ENCODE results near the gene KHSRP.
"Not testable (repeated sequence)": the region's sequence is repeated elsewhere in the genome, so short reads cannot be mapped to it uniquely, and the experiment has no call there.

The KHSRP gene

DNA sequence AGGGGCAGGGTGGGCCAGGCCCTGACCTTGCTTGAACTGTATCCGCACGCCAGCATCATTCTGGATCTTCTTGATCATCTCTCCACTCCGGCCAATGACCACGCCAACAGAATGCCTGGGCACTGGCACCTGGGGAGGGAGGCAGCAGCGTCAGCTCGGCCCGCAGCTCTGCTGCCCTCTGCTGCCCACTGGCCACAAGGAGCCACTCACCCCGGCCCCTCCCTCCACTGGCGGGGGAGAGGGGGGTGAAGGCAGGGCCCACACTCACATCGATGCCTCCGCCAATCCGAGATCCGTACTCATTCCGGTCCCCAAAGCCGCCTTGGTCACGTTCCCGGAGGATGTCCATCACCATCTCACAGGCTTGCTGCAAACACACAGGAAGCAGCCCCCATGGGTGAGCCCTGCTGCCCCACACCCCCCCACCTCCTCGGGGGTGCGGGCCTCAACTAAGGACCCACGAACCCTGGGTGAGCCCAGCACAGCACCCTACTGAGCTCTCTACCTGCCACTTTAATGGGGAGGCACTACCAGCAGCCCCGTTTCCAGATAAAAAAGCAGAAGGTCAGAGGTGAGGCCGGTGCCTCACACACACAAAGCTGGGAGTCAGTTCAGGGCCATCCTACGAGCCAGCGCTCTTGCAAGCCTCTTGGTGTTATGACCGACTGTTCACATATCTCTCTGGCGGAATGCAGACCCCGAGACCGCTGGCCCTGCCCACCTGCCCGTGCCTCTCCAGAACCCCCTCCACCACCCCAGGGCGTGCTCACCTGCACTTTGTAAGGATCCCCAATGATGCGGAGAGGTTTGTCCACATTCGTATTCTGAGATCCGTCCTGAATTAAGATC, 6.7 kb downstream of the KHSRP start:
- DNase-seq = no peak

GRCh38 chr19:6416658-6417405, 7.8 kb downstream of the KHSRP start:
- DNase-seq = no peak

DNA sequence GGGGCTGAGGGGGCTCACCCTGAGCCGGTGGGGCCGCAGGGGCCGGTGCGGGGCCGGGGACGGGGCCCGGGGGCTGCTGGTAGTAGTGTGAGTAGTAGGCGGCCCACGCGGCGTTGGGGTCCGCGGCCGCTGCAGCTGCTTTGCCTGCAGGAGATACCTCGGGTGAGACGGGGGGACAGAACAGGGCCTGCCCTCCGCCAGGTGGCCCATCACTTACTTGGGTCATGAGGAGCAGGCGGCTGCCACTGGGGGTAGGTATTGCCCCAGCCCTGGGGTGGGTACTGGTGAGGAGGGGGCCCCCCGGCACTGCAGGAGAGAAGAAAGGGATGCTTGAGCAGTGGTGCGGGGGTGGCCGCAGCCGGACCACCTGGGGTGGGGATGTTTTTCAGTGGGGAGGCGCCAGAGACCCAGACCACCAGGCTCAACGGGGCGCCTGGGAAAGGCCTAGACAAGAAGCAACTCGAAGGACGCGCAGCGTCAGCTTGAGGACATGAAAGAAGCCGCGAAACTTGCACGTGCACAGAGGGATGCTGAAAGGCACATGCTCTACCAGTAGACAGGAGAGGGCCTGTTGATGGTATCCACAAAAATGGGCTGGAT, 8.9 kb downstream of the KHSRP start:
- no peak for DNase-seq

DNA sequence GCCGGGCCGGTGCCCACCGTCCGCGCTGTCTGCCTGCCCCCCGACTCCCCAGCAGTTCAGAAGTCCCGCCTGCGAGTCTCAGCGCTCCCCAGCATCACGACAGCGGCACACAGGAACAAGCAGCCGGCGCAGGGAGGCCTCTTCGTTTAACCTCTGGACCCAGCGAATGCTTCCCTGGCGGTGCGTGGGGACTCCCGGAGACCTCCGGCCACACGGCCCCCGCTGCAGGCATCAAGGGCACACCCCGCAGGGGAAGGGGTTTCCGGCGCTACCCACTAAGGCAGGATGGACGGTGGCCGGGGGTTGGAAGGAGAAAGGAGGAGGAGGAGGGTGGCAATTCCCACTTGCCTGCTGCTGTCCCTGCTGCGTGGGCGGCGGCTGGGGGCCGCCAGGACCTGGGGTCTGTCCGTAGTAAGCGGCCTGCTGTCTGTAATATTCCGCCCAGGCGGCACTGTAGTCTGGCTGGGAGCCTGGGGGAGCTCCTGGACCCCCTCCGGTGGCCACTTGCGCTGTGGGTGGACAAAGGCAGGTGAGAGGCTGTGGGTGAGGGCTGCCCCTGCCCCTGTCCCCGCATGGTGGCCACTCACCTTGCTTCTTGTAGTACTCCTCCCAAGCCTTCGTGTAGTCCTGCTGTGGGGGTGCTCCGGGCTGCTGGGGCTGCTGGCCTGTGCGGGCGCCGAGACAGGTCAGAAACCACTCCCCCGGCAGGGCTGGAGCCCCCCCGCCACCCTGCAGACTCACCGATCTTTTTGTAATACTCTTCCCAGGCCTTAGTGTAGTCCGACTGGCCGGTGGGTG, 9.6 kb downstream of the KHSRP start:
- DNase-seq = no peak

- DNase-seq = no peak
Observed at GRCh38 chr19:6413721-6414643, 10.6 kb downstream of the KHSRP start.

- no peak for DNase-seq
Observed at GRCh38 chr19:6413291-6413690, 11.3 kb downstream of the KHSRP start.

DNA sequence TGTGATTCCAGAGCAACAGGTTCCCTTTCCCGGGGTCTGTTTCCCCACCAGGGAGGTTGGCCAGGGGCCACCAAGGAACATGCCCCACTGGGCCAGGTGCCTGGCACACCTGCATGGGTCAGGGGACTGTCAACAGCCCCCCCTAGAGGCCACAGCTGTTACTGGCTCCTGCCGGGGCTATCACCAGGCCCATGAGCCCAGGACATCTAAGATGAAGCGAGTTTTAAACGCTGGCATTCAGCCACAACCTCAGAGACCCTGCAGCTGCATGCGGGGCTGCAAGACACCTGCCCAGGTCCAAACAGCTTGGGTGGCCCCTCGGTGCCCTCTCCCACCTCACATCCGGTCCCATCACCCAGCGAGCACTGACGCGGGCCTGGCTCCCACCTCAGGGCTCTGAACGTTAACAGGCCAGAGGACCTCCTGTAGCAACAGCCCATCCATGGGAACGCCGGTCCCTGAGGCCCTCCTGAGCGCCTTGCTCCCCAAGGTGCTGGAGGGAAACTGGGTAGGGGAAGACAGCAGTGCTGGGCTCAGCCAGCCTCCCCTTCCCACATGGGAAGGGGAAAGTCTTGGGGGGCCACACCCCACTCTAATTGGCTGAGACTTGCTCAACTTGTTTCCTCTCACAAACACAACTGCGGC, 12.0 kb downstream of the KHSRP start:
- peak in 3 of 4 experiments; percentile 16 to 48 (median 24) for DNase-seq

- no peak for DNase-seq
Observed at GRCh38 chr19:6412061-6412446, 12.6 kb downstream of the KHSRP start.

GRCh38 chr19:6409346-6409745, 15.3 kb downstream of the KHSRP start:
- DNase-seq = no peak

DNA sequence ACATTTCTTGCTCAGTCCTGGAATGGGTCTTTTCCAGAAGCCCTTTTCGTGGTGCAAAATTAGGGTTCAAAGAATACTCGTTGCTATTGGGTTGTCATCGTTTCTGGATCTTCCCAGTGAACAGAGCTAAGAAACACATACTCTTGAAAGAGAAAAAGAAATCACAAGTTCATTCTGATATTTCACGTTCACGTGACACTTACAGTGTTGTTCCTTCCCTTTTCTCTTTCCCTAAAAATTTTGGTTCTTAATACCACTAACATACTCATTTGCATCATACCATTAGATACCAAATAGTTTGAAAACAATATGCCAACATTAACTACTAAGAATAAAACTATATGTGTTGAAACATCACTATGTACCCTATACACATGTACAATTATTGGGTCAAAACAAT, 18.2 kb downstream of the KHSRP start:
- DNase-seq = no peak

GRCh38 chr19:6402837-6403608, 21.6 kb downstream of the KHSRP start:
- no peak for DNase-seq

GRCh38 chr19:6402058-6402457, 22.6 kb downstream of the KHSRP start:
- DNase-seq = no peak

DNA sequence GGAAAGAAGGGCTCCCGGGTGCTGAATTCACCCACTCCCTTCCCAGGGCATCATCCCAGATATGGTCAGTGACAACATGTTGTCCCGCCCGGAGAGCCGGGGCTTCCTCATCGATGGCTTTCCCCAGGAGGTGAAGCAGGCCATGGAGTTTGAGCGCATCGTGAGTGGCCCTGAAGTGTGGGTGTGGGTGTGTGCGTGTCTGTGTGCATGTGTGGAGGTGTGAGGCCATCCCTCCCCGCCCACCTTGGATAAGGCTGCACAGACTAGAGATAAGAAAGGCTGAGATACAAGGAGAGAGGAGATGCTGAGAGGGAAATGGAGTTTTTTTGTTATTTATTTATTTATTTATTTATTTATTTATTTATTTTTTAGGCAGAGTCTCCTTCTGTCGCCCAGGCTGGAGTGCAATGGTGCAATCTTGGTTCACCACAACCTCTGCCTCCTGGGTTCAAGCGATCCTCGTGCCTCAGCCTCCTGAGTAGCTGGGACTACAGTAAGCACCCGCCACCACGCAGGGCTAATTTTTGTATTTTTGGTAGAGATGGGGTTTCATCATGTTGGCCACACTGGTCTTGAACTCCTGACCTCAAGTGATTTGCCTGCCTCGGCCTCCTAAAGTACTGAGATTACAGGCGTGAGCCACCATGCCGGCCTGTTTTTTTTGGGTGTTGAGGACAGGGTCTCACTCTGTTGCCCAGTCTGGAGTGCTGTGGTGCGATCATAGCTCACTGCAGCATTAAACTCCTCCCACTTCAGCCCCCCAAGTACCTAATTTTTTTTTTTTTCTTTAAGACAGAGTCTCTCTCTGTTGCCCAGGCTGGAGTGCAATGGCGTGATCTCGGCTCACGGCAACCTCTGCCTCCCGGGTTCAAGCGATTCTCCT, 24.3 kb downstream of the KHSRP start:
- DNase-seq = not testable (repeated sequence)

- DNase-seq = no peak
Observed at GRCh38 chr19:6396305-6396704, 28.3 kb downstream of the KHSRP start.

DNA sequence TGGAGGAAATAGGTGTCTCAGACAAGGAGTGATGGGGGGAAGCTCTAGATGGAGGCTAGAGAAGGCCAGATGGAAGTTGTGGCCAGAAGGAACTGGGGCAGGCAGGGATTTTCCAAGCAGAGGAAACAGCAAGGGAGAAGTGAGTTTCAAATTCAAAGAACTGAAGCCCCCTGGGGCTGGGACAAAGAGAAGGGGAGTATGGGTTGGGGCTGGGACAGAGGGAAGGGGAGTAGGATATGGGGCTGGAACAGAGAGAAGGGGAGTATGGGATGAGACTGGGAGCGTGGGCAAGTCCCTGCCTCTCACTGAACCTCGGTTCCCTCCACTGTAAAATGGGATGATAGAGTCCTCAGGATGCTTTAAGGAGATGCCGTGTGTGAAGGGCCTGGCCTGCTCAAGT, 29.8 kb downstream of the KHSRP start:
- DNase-seq = no peak

GRCh38 chr19:6393983-6394412, 30.6 kb downstream of the KHSRP start:
- DNase-seq = peak in 1 of 4 experiments; percentile 53

GRCh38 chr19:6393074-6393982, 31.3 kb downstream of the KHSRP start, which contains the start of gene GTF2F1:
Gene GTF2F1, minus strand, starts transcription at chr19:6393164. Its CDS starts 169 bp downstream, at chr19:6392995.
- peak; percentile 75 to 90 (median 83) for DNase-seq

All from activated naive CD4-positive, alpha-beta T cell (primary cell).